Adipocyte (in vitro differentiated cells): ENCODE results near the gene ARHGAP25.

Experiments used
- DNase-seq: peaks from one replicate; pipeline ENCODE4 v3.0.0-alpha.2; 2015; ENCODE audit warnings: low read depth
- H3K27me3 ChIP-seq: replicated peaks from 2 replicates; pipeline ENCODE4 v1.7.0; 2013; ENCODE audit warnings: mild to moderate bottlenecking, low read length, moderate library complexity; ENCODE audit not compliant: control insufficient read depth, insufficient read depth
- H3K36me3 ChIP-seq: 2 replicates; pipeline ENCODE4 v1.7.0; 2013; ENCODE audit warnings: low read length, mild to moderate bottlenecking, moderate library complexity; ENCODE audit not compliant: control insufficient read depth, insufficient read depth, severe bottlenecking
- H3K4me1 ChIP-seq: 2 replicates; pipeline ENCODE4 v1.7.0; 2013; ENCODE audit warnings: mild to moderate bottlenecking, low read length, moderate library complexity; ENCODE audit not compliant: control insufficient read depth, insufficient read depth
- H3K4me3 ChIP-seq: 2 replicates; pipeline ENCODE4 v1.7.0; 2013; ENCODE audit warnings: mild to moderate bottlenecking, low read length, moderate library complexity
- H3K9ac ChIP-seq: 2 replicates; pipeline ENCODE4 v1.7.0; 2013; ENCODE audit warnings: mild to moderate bottlenecking, low read length, moderate library complexity
- H3K9me3 ChIP-seq: 2 replicates; pipeline ENCODE4 v1.7.0; 2013; ENCODE audit warnings: mild to moderate bottlenecking, low read length, moderate library complexity; ENCODE audit not compliant: control insufficient read depth

The ARHGAP25 gene

GRCh38 chr2:68700560-68700959 is 34.1 kb upstream of the ARHGAP25 start:
- no peaks in the 10 kb centered on the region for H3K36me3 ChIP-seq
- H3K4me1 ChIP-seq, result no peaks in the 10 kb centered on the region
- H3K9me3 ChIP-seq, result peaks cover 29% of the 10 kb centered on the region
- no peak overlapping the region for H3K4me3 ChIP-seq
- DNase-seq, result no peak
- no peak overlapping the region for H3K9ac ChIP-seq
- H3K27me3 ChIP-seq, result peaks cover 6% of the 10 kb centered on the region

- Histone ChIP-seq H3K36me3 (no peaks in the 10 kb centered on the region), H3K27me3 (peaks cover 21% of the 10 kb centered on the region), H3K4me3 (no peak overlapping the region), H3K4me1 (no peaks in the 10 kb centered on the region), H3K9ac (no peak overlapping the region), H3K9me3 (no peaks in the 10 kb centered on the region)
- DNase-seq, result no peak
These were observed 28.0 kb upstream of the ARHGAP25 start for GRCh38 chr2:68706637-68707036.

GRCh38 chr2:68708629-68709028 is 26.0 kb upstream of the ARHGAP25 start:
- Histone ChIP-seq H3K36me3 (no peaks in the 10 kb centered on the region), H3K4me1 (no peaks in the 10 kb centered on the region), H3K27me3 (peaks cover 21% of the 10 kb centered on the region), H3K4me3 (no peak overlapping the region), H3K9me3 (no peaks in the 10 kb centered on the region), H3K9ac (no peak overlapping the region)
- DNase-seq, result no peak

- Histone ChIP-seq H3K9ac (no peak overlapping the region), H3K4me1 (no peaks in the 10 kb centered on the region), H3K27me3 (peaks cover 21% of the 10 kb centered on the region), H3K36me3 (no peaks in the 10 kb centered on the region), H3K9me3 (no peaks in the 10 kb centered on the region), H3K4me3 (no peak overlapping the region)
- peak; percentile 76 for DNase-seq
These were observed 25.1 kb upstream of the ARHGAP25 start for GRCh38 chr2:68709421-68709911.

DNA sequence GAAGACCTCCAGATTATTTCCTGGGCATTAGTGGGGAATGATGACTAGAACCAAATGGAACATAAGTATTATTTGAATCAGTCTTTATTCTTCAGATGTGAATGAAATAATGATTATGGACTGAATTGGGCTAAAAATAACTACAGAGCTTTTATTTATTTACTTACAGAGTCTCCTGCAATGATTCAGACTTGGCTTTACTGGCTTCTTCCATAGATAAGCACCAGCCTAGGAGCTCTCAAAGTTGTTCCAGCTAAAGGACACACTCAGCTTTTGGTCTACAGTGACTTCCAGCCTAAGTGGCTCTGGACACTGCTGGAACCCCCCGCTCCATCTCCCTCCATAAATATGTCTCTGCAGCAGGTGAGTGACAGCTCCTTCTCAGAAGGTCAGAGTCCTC is 24.3 kb upstream of the ARHGAP25 start:
- no peaks in the 10 kb centered on the region for H3K4me1 ChIP-seq
- H3K9ac ChIP-seq, result no peak overlapping the region
- no peak overlapping the region for H3K4me3 ChIP-seq
- H3K27me3 ChIP-seq, result peaks cover 21% of the 10 kb centered on the region
- no peaks in the 10 kb centered on the region for H3K9me3 ChIP-seq
- peak; percentile 3 for DNase-seq
- no peaks in the 10 kb centered on the region for H3K36me3 ChIP-seq

DNA sequence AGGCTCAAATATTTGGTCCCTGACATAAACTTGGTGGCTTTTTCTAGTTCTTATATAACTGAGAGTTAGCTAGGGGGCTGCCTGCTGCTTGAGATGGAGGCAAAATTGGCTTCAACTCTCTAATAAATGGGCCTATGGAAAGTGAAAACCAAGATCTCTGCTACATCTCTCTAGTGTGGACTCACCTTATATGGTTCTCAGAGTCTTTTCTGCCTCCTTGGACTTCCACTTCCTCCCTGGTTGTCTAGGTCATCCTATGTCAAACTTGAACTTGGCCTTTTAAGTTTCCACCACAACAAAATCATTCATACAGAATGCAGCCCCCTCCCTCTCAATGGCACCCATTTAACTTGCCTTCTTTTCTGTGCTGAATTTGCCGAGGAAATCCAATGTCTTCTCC is 23.9 kb upstream of the ARHGAP25 start:
- H3K4me1 ChIP-seq, result no peaks in the 10 kb centered on the region
- no peaks in the 10 kb centered on the region for H3K36me3 ChIP-seq
- H3K9me3 ChIP-seq, result no peaks in the 10 kb centered on the region
- no peak overlapping the region for H3K4me3 ChIP-seq
- no peak for DNase-seq
- H3K27me3 ChIP-seq, result peaks cover 16% of the 10 kb centered on the region
- H3K9ac ChIP-seq, result no peak overlapping the region

DNA sequence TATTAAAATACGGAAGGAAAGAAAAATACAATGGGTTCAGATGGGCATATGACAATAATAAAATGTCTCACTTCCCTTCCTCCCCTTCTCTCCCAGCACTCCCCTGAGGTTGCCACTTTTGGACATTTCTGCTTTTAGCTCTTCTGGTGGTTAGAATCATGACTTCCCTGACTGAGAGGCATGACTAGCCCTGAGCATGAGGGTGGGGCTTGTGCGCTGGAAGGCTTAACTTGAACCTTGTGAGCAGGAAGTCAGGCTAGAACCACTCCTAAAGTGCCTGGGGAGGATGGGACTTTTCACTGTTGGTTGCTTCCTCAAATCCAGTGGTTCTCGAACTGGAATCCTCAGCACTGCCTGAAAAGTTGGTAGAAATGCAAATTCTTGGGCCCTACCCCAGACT is 19.7 kb upstream of the ARHGAP25 start:
- Histone ChIP-seq H3K27me3 (peaks cover 12% of the 10 kb centered on the region), H3K4me3 (no peak overlapping the region), H3K36me3 (no peaks in the 10 kb centered on the region), H3K4me1 (no peaks in the 10 kb centered on the region), H3K9me3 (no peaks in the 10 kb centered on the region), H3K9ac (no peak overlapping the region)
- DNase-seq, result no peak

GRCh38 chr2:68715353-68716041 is 19.1 kb upstream of the ARHGAP25 start:
- DNase-seq, result peak; percentile 55
- no peak overlapping the region for H3K9ac ChIP-seq
- H3K9me3 ChIP-seq, result no peaks in the 10 kb centered on the region
- no peaks in the 10 kb centered on the region for H3K4me1 ChIP-seq
- H3K4me3 ChIP-seq, result no peak overlapping the region
- H3K36me3 ChIP-seq, result no peaks in the 10 kb centered on the region
- peaks cover 13% of the 10 kb centered on the region for H3K27me3 ChIP-seq

DNA sequence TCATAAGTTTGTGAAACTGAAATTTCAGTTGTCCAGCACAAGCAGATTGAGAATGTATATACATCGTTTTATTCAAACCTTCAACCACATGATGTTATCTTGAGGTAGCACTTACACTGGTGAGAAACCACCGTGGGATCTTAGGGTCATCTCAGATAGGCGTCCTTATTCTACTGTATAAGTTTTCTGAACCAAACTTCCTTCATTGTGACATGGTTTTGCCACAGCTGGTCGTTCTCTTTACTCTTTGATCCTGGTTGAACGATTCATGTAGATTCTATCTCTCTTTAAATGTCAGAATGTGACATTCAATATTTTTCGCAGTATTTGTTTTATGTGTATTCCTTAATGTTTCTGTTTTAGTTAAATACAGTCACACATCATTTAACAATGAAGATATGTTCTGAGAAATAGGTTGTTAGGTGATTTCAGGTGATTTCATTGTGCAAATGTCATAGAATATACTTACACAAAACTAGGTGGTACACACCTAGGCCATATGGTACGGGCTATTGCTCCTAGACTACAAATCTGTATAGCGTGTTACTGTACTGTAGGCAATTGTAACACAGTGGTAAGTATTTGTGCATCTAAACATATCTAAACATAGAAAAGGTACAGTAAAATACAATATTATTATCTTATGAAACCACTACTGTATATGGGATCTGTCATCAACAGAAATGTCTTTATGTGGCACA is 17.9 kb upstream of the ARHGAP25 start:
- peaks cover 16% of the 10 kb centered on the region for H3K27me3 ChIP-seq
- H3K4me1 ChIP-seq, result no peaks in the 10 kb centered on the region
- no peaks in the 10 kb centered on the region for H3K36me3 ChIP-seq
- DNase-seq, result no peak
- H3K9ac ChIP-seq, result no peak overlapping the region
- no peaks in the 10 kb centered on the region for H3K9me3 ChIP-seq
- no peak overlapping the region for H3K4me3 ChIP-seq

DNA sequence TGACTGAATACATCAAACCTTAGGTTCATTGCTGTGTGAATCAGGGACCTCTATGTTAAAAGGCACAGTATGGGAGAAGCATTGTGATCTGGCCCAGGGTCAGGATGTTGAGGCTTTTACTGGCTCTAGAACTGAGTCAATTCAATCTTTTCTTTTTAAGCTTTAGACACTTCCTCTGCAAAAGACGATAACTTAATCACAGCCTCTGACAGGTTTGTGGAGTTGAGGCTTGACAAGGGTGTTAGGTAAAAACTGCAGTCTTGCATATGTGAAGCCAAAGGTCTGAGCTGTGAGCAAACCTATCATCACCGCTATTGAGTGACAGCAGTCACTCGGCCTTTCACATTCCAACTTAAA is 17.3 kb upstream of the ARHGAP25 start:
- Histone ChIP-seq H3K27me3 (peaks cover 16% of the 10 kb centered on the region), H3K9ac (no peak overlapping the region), H3K9me3 (no peaks in the 10 kb centered on the region), H3K4me3 (no peak overlapping the region), H3K4me1 (no peaks in the 10 kb centered on the region), H3K36me3 (no peaks in the 10 kb centered on the region)
- DNase-seq, result no peak

DNA sequence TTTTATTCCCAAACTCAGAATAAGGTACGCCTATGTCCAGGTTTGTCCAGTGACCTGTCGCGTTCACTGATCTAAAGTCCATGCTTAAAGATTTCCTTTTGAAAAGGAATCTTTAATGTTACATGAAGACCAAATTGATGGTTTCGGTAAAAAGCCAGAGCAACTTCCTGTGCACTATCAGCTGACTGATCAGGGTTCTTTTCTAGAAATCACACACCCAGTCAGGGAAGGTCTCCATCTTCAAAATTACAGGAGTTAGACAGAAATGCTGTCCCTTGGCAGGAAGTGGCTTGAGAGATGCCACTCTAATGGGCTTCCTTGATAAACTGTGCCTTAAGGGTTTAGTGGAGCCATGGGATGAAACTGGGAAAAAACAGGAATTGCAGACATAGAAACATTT is 14.7 kb upstream of the ARHGAP25 start:
- no peaks in the 10 kb centered on the region for H3K9me3 ChIP-seq
- H3K27me3 ChIP-seq, result peaks cover 14% of the 10 kb centered on the region
- DNase-seq, result no peak
- no peaks in the 10 kb centered on the region for H3K4me1 ChIP-seq
- no peak overlapping the region for H3K9ac ChIP-seq
- H3K36me3 ChIP-seq, result no peaks in the 10 kb centered on the region
- no peak overlapping the region for H3K4me3 ChIP-seq
